ENCODE results near the gene ASXL3.

Gene ASXL3

DNA sequence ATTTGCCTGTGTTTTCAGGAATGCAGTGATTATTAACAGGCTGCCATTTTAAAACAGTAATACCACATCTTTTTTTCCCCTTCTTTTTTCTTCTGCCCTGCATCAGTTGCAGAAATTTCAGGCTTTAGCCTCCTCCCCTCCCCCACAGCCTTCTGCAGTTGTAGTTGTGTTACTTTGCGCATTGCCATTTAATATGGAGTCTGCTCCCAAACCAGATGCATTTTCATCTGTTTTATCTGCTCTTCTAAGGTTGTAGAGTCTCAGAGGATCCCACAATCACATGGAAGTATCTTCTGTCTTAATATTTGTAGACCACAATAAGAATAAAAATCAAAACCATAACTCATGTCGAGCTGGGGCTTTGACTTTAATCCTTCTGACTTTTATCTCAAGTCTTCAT, 3.8 kb downstream of the ASXL3 start:
- DNase-seq (ENCODE audit: low read depth, low spot score): no peak

GRCh38 chr18:33583901-33584300, 5.9 kb downstream of the ASXL3 start:
- no peak for DNase-seq (ENCODE audit: low read depth, low spot score)

DNA sequence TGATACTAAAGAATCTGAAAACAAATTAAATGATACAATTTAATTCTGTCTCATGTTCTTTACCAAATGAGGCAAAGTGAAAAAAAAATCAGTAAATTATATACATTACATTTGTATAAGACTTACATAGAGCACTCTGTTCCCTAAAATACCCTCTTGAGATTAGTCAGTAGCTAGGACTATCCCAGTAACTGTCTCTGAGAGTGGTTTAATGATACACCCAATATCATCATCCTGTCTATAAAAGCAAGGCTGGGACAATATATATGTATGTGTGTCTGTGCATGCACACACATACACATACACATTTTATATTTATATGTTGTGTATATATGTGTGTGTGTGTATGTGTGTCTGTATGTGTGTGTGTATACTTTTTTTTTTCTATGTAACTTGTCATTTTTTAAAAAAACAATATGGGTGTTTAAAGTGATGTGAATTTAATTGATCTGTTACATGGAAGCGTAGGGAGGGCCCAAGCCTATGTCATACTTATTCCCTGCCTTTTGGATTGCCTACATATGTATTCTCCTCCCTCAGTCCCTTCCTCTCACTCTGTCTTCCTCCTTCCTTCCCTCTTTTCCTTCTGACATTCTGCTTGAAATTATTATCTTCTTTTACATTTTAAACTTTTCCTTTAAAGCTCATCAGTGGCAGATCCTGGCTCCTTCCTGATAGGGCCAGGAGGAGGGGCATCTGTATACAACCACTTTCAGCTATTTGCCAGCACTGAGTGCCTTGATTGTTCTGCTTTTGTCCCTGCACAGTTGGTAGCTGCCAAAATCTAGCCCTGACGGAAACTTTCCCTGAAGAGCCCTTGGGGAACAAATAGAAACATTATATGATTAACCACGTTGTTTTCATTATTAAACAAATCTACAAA, 6.8 kb downstream of the ASXL3 start:
- peak; percentile 47 for DNase-seq (ENCODE audit: low read depth, low spot score)

DNA sequence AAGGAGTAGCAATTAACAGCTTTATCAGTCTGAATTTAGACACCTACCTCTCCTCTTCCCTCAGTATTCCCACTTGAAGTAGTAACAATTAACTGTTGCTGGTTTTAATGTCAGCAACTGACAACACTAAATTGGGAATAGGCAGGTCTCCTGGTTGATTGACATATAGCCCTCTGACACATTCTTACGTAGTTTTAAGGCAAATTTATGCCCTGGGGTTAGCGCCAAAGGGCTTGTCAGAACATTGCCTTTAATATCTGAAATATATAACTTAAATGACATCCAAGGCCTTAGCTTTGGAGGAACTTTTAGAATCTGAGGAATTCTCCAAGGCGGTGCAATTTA, 7.4 kb downstream of the ASXL3 start:
- no peak for DNase-seq (ENCODE audit: low read depth, low spot score)

GRCh38 chr18:33588361-33588760, 10.3 kb downstream of the ASXL3 start:
- no peak for DNase-seq (ENCODE audit: low read depth, low spot score)

GRCh38 chr18:33593261-33593660, 15.2 kb downstream of the ASXL3 start:
- DNase-seq (ENCODE audit: low read depth, low spot score): no peak

DNA sequence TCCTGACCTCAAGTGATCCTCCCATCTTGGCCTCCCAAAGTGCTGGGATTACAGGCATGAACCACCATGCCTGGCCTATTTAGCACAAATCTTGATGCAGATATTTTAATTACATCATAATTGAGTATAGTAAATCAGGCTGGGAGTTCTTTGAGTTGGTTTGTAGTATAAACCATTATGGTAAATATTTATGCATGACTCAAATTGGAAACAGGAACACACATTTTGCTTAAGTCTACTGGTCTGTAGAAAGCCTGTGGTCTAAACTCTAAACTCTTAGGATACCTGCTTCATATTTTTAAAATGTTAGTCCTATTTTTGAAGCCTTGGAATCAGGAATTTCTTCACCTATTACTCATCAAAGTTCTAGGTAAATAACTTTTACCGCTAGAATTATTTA, 16.8 kb downstream of the ASXL3 start:
- no peak for DNase-seq (ENCODE audit: low read depth, low spot score)

GRCh38 chr18:33596178-33596854, 18.3 kb downstream of the ASXL3 start:
- DNase-seq (ENCODE audit: low read depth, low spot score): no peak

GRCh38 chr18:33600846-33601245, 22.8 kb downstream of the ASXL3 start:
- no peak for DNase-seq (ENCODE audit: low read depth, low spot score)

DNA sequence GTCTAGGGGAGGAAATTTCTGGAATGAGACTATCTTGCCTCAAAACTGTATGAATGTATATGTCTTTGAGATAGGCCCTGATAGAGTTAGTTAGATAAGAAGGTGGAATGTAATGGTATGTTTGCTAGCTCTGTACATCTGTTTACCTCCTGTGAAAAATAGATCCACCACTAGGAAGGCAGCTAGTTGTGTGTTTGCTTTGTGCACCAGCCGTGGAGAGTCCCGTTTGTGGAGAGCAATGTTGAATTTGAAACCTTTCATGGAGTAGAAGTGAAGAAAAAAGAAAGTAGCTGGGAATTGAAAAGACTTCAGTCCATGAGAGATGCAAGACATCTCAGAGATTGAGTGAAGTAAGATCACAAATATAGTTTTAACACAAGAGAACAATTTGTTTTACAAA, 25.4 kb downstream of the ASXL3 start:
- no peak for DNase-seq (ENCODE audit: low read depth, low spot score)

DNA sequence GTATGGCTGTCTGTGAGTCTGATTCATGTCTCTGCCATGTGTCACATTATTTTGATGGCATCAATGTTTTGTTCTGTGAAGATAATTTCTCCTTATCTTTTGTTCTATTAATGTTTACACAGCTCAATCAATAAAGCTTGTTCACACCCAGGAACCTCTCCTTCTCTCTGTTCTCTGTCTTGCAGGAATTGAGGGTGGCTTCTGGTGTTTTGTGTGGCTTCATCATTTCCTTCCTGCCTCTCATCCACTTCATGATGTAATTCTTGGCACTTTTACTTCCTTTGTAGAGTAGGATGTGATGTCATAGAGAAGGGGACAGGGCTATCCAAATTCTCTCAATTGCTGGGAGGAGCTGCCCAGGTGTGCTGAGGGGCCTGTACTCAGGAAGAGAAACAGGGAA, 27.2 kb downstream of the ASXL3 start:
- DNase-seq (ENCODE audit: low read depth, low spot score): no peak

DNA sequence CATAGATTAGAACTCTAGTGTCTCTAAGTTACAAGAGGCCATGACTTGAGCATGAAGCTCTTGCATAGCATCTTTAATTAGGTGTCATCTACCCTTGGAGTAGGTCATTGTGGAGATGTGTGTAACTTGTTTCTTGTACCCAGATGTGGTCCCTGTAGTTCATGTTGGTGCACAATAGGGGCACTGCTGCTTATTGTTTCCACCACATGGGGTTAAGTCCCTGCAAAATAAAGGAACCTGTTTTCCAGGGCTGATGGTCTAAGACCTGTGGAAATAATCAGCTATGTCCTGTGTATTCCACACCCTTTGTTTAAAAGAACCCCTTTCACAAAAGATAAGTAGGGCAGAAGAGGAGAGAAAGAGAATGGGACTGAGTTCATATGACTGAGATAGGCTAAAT, 28.6 kb downstream of the ASXL3 start:
- DNase-seq (ENCODE audit: low read depth, low spot score): peak; percentile 23

DNA sequence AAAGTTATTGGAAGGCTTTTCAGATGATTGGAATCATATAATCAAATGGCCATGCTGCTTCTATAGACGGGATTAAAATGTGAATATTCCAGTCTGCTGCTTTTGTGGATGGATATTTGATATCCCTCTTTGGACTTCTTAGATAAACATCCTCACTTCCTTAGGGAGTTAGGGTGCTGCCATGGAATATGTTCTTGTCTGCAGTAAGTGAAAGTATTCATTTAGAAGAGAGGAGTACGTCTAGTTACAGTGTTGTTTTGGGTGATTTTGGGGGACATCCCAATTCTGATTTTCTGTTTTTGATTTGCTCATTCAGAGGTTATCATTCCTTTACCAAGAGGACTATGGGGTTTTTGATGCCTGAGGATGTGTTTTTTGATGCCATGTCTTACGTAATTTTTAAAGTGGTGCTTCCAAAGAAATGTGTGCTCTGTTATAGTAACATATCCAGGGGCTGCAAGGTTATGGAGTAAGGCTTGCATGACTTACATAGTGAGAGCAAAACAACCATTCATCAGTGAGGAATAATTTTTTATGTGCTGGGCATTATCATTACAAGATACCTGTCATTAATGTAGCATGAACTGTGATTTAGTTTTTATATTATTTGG, 33.6 kb downstream of the ASXL3 start:
- no peak for DNase-seq (ENCODE audit: low read depth, low spot score)

GRCh38 chr18:33612632-33613031, 34.6 kb downstream of the ASXL3 start:
- DNase-seq (ENCODE audit: low read depth, low spot score): no peak

DNA sequence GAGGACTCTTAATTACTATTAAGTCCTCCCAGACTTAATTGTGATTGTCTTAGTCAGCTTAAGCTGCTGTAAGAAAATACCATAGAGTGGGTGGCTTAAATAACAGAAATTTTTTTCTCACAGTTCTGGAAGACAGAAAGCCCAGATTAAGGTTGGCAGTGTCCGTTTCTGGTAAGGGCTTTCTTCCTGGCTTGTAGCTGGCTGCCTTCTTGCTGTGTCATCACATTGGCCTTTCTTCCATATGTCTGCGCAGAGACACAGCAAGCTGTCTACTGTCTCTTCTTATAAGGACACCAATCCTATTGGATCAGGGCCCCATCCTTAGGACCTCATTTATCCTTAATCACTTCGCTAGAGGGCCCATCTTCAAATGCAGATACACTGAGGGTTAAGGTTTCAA, 38.5 kb downstream of the ASXL3 start:
- no peak for DNase-seq (ENCODE audit: low read depth, low spot score)

DNA sequence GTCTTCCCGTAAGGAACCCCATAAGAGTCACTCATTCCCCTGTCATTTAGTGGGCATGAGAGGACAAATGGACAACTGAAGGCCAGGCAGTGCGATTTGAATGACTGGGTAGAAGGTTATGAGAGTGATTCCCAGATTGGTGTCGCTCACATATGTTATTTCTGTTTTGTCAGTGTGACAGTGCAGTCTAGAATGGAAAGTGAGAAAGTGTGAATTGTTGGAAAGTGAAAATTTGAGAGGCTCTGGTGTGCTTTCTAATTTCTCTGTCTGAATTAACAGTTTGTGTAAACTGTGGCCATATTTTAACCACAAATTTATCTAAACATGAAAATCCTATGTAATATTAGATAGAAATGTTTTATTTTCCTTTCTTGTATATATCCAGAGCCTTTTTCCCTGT, 49.1 kb downstream of the ASXL3 start:
- DNase-seq (ENCODE audit: low read depth, low spot score): no peak

GRCh38 chr18:33630476-33630875, 52.5 kb downstream of the ASXL3 start:
- no peak for DNase-seq (ENCODE audit: low read depth, low spot score)

- DNase-seq (ENCODE audit: low read depth, low spot score): no peak
Measured at GRCh38 chr18:33641141-33641540, 63.1 kb downstream of the ASXL3 start.

- DNase-seq (ENCODE audit: low read depth, low spot score): no peak
Measured at GRCh38 chr18:33644494-33644893, 66.5 kb downstream of the ASXL3 start.

DNA sequence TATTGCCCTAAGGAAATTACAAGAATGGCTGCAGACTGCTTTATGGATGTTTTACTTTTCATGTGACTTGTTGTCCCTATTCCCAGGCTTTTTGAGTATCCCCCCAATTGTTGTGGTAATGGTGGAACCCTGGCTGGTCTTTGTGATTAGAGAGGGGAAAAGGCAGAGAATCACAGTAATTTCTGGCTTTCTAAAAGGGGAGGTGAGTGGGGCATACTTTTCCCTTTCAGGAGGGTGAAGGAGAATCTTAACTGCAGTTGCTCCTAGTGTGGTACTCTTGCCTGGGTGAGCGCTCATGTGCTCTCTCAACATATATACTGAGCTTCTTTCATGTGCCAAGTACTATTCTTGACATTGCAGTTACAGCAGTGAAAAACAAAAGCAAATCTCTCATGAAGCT, 69.3 kb downstream of the ASXL3 start:
- no peak for DNase-seq (ENCODE audit: low read depth, low spot score)

DNA sequence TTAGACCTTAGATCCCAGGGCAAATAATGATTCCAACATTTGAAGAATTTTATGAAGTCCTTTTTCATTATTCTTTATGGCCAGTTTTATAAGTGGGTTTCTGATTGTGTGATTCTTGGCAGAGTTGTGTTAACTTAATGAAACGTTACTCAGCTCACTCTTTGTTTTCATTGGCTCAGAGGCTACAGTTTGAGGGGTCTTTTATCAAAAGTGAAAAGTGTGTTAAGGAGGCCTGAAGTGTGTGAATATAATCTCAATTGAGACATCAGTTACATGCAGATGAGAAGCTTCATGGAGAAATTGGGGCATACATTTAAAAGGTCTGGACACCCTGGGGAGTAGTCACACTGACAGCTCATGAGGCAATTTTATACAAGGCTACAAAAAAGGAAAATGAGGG, 74.6 kb downstream of the ASXL3 start:
- no peak for DNase-seq (ENCODE audit: low read depth, low spot score)

- no peak for DNase-seq (ENCODE audit: low read depth, low spot score)
Measured at GRCh38 chr18:33653231-33653630, 75.2 kb downstream of the ASXL3 start.

GRCh38 chr18:33656889-33657448, 79.0 kb downstream of the ASXL3 start:
- DNase-seq (ENCODE audit: low read depth, low spot score): no peak

All from iPS DF 19.7 (cell line).